Anterior cingulate cortex (tissue), 58 donors: Measurements from ENCODE around the gene CYLC1.

Experiments used
- DNase-seq, 58 donors: peaks; one replicate each; lab custom pipeline; 2025; lab: John Stamatoyannopoulos, UW

CYLC1 gene

GRCh38 chrX:83860846-83861245 is at the start of gene CYLC1:
CYLC1 (plus strand) TSS chrX:83861146; CDS start chrX:83861183, 37 bp downstream.
- DNase-seq, result no peak

- DNase-seq, result no peak
These were observed 41.6 kb upstream of the CYLC1 start for GRCh38 chrX:83819304-83819703.

GRCh38 chrX:83829874-83830273 is 31.1 kb upstream of the CYLC1 start:
- no peak for DNase-seq

- peak in 2 of 58 donors; percentile 0 to 2 for DNase-seq
These were observed 15.5 kb upstream of the CYLC1 start for GRCh38 chrX:83845397-83845796.

GRCh38 chrX:83847339-83847738 is 13.6 kb upstream of the CYLC1 start:
- DNase-seq, result no peak

- DNase-seq, result no peak
These were observed 27.6 kb downstream of the CYLC1 start for GRCh38 chrX:83888585-83888984.

GRCh38 chrX:83892433-83892832 is 31.5 kb downstream of the CYLC1 start:
- no peak for DNase-seq

GRCh38 chrX:83906921-83907320 is 46.0 kb downstream of the CYLC1 start:
- no peak for DNase-seq

GRCh38 chrX:83916525-83916924 is 55.6 kb downstream of the CYLC1 start:
- DNase-seq, result no peak

GRCh38 chrX:83934220-83934619 is 73.3 kb downstream of the CYLC1 start:
- peak in 1 of 58 donors; percentile 1 for DNase-seq
